Prostate gland (tissue), 2 donors: ENCODE measurements around the gene TRAK1.

Source experiments
- CTCF ChIP-seq, 4 experiments: fragments of 200-600 bp in 2 of 4; fragments of 450-650 bp in 2 of 4; sonication (generic) in 2 of 4; IDR thresholded peaks; 1 replicate in 3 of 4; 2 replicates in 1 of 4; pipeline ENCODE4 v1.5.1; 2016 to 2019; ENCODE audit warnings: antibody characterized with exemption in 4 of 4, mild to moderate bottlenecking in 2 of 4, moderate library complexity in 2 of 4
- POLR2A ChIP-seq: fragments of 450-650 bp; IDR thresholded peaks from one replicate; pipeline ENCODE4 v1.6.1; 2016; ENCODE audit warnings: antibody characterized with exemption, mild to moderate bottlenecking

- TF ChIP-seq CTCF (IDR thresholded peaks at IDR 0.05) (no peak), POLR2A (no peak)
Observed at GRCh38 chr3:42222942-42223693, 132.0 kb downstream of the TRAK1 start.
